Liver (tissue), 9 donors: ENCODE measurements around the gene SF3B6. TPM values are rescaled to one million over a fixed set of nuclear protein-coding genes. Genes with fewer than 3 reads are reported as not detected.

Experiments used
- DNase-seq: peaks from one replicate; pipeline ENCODE4 v3.0.0-alpha.2; 2017; ENCODE audit warnings: low spot score
- H3K27ac ChIP-seq, 2 donors: one replicate each; pipeline ENCODE4 v1.7.0; 2013; ENCODE audit warnings: inconsistent platforms in 2 of 2, low read length in 2 of 2, control low read depth in 1 of 2, low read depth in 1 of 2, mild to moderate bottlenecking in 1 of 2
- H3K27me3 ChIP-seq, 4 donors: one replicate each; pipeline versions ENCODE4 v1.6.1 to v1.7.0; 2013; ENCODE audit warnings: low read length in 3 of 4, inconsistent platforms in 1 of 4, mild to moderate bottlenecking in 1 of 4, moderate library complexity in 1 of 4; ENCODE audit not compliant: control insufficient read depth in 4 of 4, insufficient read depth in 4 of 4
- H3K36me3 ChIP-seq, 4 donors: one replicate each; pipeline versions ENCODE4 v1.6.1 to v1.7.0; 2013; ENCODE audit warnings: low read length in 3 of 4, mild to moderate bottlenecking in 3 of 4, low read depth in 1 of 4, moderate library complexity in 1 of 4; ENCODE audit not compliant: control insufficient read depth in 4 of 4, insufficient read depth in 3 of 4
- H3K4me1 ChIP-seq, 4 donors: one replicate each; pipeline versions ENCODE4 v1.6.1 to v1.7.0; 2013; ENCODE audit warnings: low read length in 3 of 4, mild to moderate bottlenecking in 3 of 4, moderate library complexity in 1 of 4; ENCODE audit not compliant: control insufficient read depth in 4 of 4, insufficient read depth in 4 of 4
- H3K4me3 ChIP-seq, 3 donors: one replicate each; pipeline versions ENCODE4 v1.6.1 to v1.7.0; 2013; ENCODE audit warnings: low read length in 3 of 3, control low read depth in 1 of 3, low read depth in 1 of 3, mild to moderate bottlenecking in 1 of 3
- H3K9ac ChIP-seq, 2 donors: one replicate each; pipeline ENCODE4 v1.7.0; 2013; ENCODE audit warnings: low read length in 2 of 2, mild to moderate bottlenecking in 2 of 2, moderate library complexity in 2 of 2, control low read depth in 1 of 2, low read depth in 1 of 2
- H3K9me3 ChIP-seq, 4 donors: one replicate each; pipeline versions ENCODE4 v1.6.1 to v1.7.0; 2013; ENCODE audit warnings: low read length in 3 of 4; ENCODE audit not compliant: control insufficient read depth in 4 of 4
- ATF3 ChIP-seq: IDR thresholded peaks from 2 replicates; pipeline ENCODE4 v1.6.1; 2016; ENCODE audit warnings: antibody characterized with exemption
- CTCF ChIP-seq: fragments of 150-350 bp; IDR thresholded peaks from 2 replicates; pipeline ENCODE4 v1.5.1; 2017; ENCODE audit warnings: improper control_type of control experiment, low read depth, low read length; ENCODE audit not compliant: missing input control
- EGR1 ChIP-seq, 2 donors: IDR thresholded peaks; 2 replicates each; pipeline ENCODE4 v1.6.1; 2016 to 2018; ENCODE audit warnings: antibody characterized with exemption in 2 of 2, low read depth in 2 of 2
- FOXA1 ChIP-seq: IDR thresholded peaks from 2 replicates; pipeline ENCODE4 v1.6.1; 2016; ENCODE audit warnings: antibody characterized with exemption
- FOXA2 ChIP-seq: IDR thresholded peaks from 2 replicates; pipeline ENCODE4 v1.6.1; 2016; ENCODE audit warnings: antibody characterized with exemption
- GABPA ChIP-seq, 2 donors: IDR thresholded peaks in 1 of 2; conservative IDR thresholded peaks in 1 of 2; 2 replicates each; pipeline ENCODE4 v1.6.1; 2016; ENCODE audit warnings: antibody characterized with exemption in 2 of 2, mild to moderate bottlenecking in 1 of 2, moderate library complexity in 1 of 2
- HNF4A ChIP-seq, 2 donors: conservative IDR thresholded peaks; 2 replicates each; pipeline ENCODE4 v1.6.1; 2016; ENCODE audit warnings: antibody characterized with exemption in 2 of 2, mild to moderate bottlenecking in 2 of 2
- HNF4G ChIP-seq: IDR thresholded peaks from 2 replicates; pipeline ENCODE4 v1.6.1; 2016; ENCODE audit warnings: antibody characterized with exemption
- JUND ChIP-seq, 2 donors: IDR thresholded peaks; 2 replicates each; pipeline ENCODE4 v1.6.1; 2016; ENCODE audit warnings: antibody characterized with exemption in 2 of 2
- MAX ChIP-seq: IDR thresholded peaks from 2 replicates; pipeline ENCODE4 v1.6.1; 2016; ENCODE audit warnings: antibody characterized with exemption
- NR2F2 ChIP-seq: IDR thresholded peaks from 2 replicates; pipeline ENCODE4 v1.6.1; 2016; ENCODE audit warnings: antibody characterized with exemption
- RAD21 ChIP-seq, 2 donors: IDR thresholded peaks; 2 replicates each; pipeline ENCODE4 v1.6.1; 2016; ENCODE audit warnings: antibody characterized with exemption in 2 of 2, mild to moderate bottlenecking in 2 of 2
- REST ChIP-seq: IDR thresholded peaks from 2 replicates; pipeline ENCODE4 v1.6.1; 2016; ENCODE audit warnings: antibody characterized with exemption, mild to moderate bottlenecking
- RXRA ChIP-seq, 2 donors: IDR thresholded peaks; 2 replicates each; pipeline ENCODE4 v1.6.1; 2017 to 2018; ENCODE audit warnings: antibody characterized with exemption in 2 of 2, mild to moderate bottlenecking in 1 of 2
- SP1 ChIP-seq: IDR thresholded peaks from 2 replicates; pipeline ENCODE4 v1.6.1; 2018; ENCODE audit warnings: antibody characterized with exemption, mild to moderate bottlenecking
- TAF1 ChIP-seq: conservative IDR thresholded peaks from 2 replicates; pipeline ENCODE4 v1.6.1; 2016; ENCODE audit warnings: antibody characterized with exemption, mild to moderate bottlenecking
- YY1 ChIP-seq: IDR thresholded peaks from 2 replicates; pipeline ENCODE4 v1.6.1; 2016; ENCODE audit warnings: antibody characterized with exemption, mild to moderate bottlenecking
- ZBTB33 ChIP-seq: IDR thresholded peaks from 2 replicates; pipeline ENCODE4 v1.6.1; 2016; ENCODE audit warnings: antibody characterized with exemption
- WGBS: extraction: QIAGEN DNeasy Blood & Tissue Kit; methylation state at CpG from one replicate; pipeline ENCODE4 v1.1.7; 2013; 5-methylcytosine and 5-hydroxymethylcytosine counted together
- polyA plus RNA-seq, 2 donors: library from polyadenylated mRNA; stranded (reverse) in 1 of 2; unstranded in 1 of 2; fragments of 200-250 nt in 1 of 2; fragments of >200 nt in 1 of 2; fragmentation: Nextera tagmentation in 1 of 2; extraction: Ambion mirVana in 1 of 2; gene quantifications; one replicate each; pipeline versions ENCODE4 v1.2.1 to v1.2.3, GENCODE V29; 2013 to 2015
- total RNA-seq, 2 donors: library from RNA; depleted of rRNA; stranded (reverse); fragments of >200 nt; gene quantifications; one replicate each; pipeline ENCODE4 v1.2.3, GENCODE V29; 2014
- donor health status: healthy.
- donor health status: healthy.
- donor health status: healthy.
- donor health status: healthy.
- donor health status: healthy.

Gene SF3B6
- total and polyA plus RNA-seq, 4 donors: 31.0 to 104 (median 75.6) TPM

GRCh38 chr2:24121469-24121868 is 45.3 kb upstream of the SF3B6 start (continued):
- no peak for TF ChIP-seq EGR1 (IDR thresholded peaks at IDR 0.05; ENCODE audit: low read depth in 2 of 2)

GRCh38 chr2:24121066-24121465 is 44.9 kb upstream of the SF3B6 start:
- no peak for DNase-seq
- Histone ChIP-seq H3K27ac (no peak overlapping the region), H3K9me3 (no peaks in the 10 kb centered on the region), H3K4me1 (peaks cover 0 to 11% (median 6%) of the 10 kb centered on the region in 4 donors), H3K27me3 (no peaks in the 10 kb centered on the region), H3K4me3 (no peak overlapping the region), H3K36me3 (no peaks in the 10 kb centered on the region), H3K9ac (no peak overlapping the region)
- TF ChIP-seq FOXA2 (no peak), YY1 (no peak), FOXA1 (no peak), JUND (IDR thresholded peaks at IDR 0.05) (no peak), ZBTB33 (no peak), REST (no peak), HNF4G (no peak), MAX (no peak), SP1 (no peak), NR2F2 (no peak), EGR1 (IDR thresholded peaks at IDR 0.05; ENCODE audit: low read depth in 2 of 2) (no peak), HNF4A (conservative IDR thresholded peaks at IDR 0.05) (no peak), TAF1 (no peak), RXRA (IDR thresholded peaks at IDR 0.05) (no peak)
- 96% methylated on average over 5 of the region's 5 CpGs for WGBS

- DNase-seq: no peak
- no peaks in the 10 kb centered on the region for H3K36me3 ChIP-seq
- no peak overlapping the region for H3K4me3 ChIP-seq
- H3K27ac ChIP-seq: no peak overlapping the region
- H3K27me3 ChIP-seq: no peaks in the 10 kb centered on the region
- 73% methylated on average over 1 of the region's 1 CpG for WGBS
- H3K4me1 ChIP-seq: peaks cover 0 to 5% (median 1%) of the 10 kb centered on the region in 4 donors
- no peaks in the 10 kb centered on the region for H3K9me3 ChIP-seq
- H3K9ac ChIP-seq: no peak overlapping the region
- TF ChIP-seq EGR1 (IDR thresholded peaks at IDR 0.05; ENCODE audit: low read depth in 2 of 2): no peak
- TF ChIP-seq TAF1: no peak
- no peak for TF ChIP-seq GABPA (IDR thresholded peaks at IDR 0.05 in 1 of 2, conservative IDR thresholded peaks at IDR 0.05 in 1 of 2)
- TF ChIP-seq HNF4G: no peak
- no peak for TF ChIP-seq FOXA2
- no peak for TF ChIP-seq SP1
- TF ChIP-seq ATF3: no peak
- TF ChIP-seq ZBTB33: no peak
- TF ChIP-seq JUND (IDR thresholded peaks at IDR 0.05): no peak
- no peak for TF ChIP-seq NR2F2
- TF ChIP-seq HNF4A (conservative IDR thresholded peaks at IDR 0.05): no peak
- TF ChIP-seq YY1: no peak
- TF ChIP-seq RAD21 (IDR thresholded peaks at IDR 0.05): no peak
- no peak for TF ChIP-seq CTCF
- no peak for TF ChIP-seq FOXA1
- TF ChIP-seq RXRA (IDR thresholded peaks at IDR 0.05): no peak
- TF ChIP-seq MAX: no peak
Observed at GRCh38 chr2:24117902-24118301, 41.8 kb upstream of the SF3B6 start.
